KOPT-K1 (cell line): Measurements from ENCODE around the gene CBX1.

Experiments used
- H3K27ac ChIP-seq: fragments of 200-600 bp; sonication (generic); 2 replicates; pipeline ENCODE4 v1.5.1; 2016; ENCODE audit warnings: antibody characterized with exemption, mild to moderate bottlenecking, low read depth, low read length; ENCODE audit not compliant: poor library complexity, severe bottlenecking
- H3K36me3 ChIP-seq: fragments of 200-600 bp; sonication (generic); 2 replicates; pipeline ENCODE4 v1.5.1; 2017; ENCODE audit warnings: antibody characterized with exemption, mild to moderate bottlenecking, low read length, moderate library complexity; ENCODE audit not compliant: insufficient read depth
- H3K9me3 ChIP-seq: fragments of 200-600 bp; sonication (generic); 2 replicates; pipeline ENCODE4 v1.5.1; 2017; ENCODE audit warnings: antibody characterized with exemption, low read length, mild to moderate bottlenecking; ENCODE audit not compliant: insufficient read depth, poor library complexity, severe bottlenecking

CBX1 gene

DNA sequence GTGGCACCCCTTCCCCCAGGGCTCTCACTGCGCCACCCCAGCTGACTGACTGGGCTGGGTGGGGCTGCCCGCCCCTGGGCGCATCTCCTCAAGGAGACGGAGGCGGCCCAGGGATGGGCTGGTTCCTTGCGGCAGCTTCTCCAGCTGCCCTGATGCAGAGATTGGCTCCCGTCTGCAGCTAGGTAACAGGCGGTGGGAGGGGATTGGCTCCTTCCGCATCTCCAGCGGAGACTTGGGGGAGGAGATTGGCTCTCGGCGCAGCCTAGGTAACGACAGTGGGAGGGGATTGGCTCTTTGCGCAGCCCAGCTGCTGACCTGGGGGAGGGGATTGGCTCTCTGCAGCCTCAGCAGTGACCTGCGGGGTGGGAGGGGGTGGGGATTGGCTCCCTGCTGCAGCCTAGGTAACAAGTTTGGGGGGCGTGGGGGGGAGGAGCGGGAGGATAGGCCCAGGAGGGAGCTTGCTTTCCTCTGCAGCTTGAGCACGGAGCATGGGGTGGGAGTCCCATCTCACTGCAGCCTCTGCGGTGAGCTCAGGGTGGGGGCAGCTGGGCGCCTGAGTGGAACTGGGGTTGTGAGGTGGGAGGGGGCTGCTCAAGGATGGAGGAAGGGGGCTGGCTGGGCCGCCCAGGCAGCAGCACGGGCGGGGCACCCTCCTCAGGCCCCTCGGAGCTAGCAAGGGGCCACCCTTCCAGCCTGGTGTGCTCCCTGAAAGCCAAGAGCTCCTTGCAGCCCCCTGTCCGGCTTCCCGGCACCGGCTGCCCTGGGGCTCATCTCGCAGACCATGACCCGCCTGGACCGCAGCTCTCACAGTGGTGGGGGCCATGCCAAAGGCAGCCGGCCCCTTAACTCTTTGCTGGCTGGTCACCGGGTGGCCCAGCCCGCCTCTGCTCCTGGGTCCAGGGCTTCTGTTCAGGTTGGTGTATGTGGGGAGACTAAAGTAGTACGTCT, 46.8 kb downstream of the CBX1 start:
- H3K27ac ChIP-seq: no peak overlapping the region
- peaks cover 92% of the 10 kb centered on the region for H3K36me3 ChIP-seq
- H3K9me3 ChIP-seq: no peaks in the 10 kb centered on the region

DNA sequence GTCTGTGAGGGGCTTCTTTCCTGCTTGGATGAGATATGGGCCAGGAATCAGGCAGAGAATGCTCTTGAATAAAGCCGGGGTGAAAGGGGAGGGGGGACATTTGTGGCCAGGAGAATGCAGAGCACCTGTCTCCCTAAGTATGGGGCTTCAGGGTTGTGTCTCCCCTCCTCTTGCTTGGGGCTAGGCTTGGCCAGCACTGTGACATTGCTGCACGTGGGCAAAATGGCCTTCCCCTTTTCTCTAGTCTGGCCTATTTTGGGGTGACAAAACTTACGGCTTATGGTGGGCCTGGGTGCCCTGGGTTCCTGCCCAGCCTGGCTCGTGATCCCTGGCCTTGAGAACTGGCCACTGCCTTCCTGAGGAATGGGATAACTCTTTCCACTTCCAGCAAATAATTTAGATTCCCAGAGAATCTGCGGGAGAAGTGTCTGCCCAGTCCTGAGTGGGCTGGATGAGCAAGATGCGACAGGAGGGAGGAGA, 47.5 kb downstream of the CBX1 start:
- Histone ChIP-seq H3K27ac (no peak overlapping the region), H3K9me3 (no peaks in the 10 kb centered on the region), H3K36me3 (peaks cover 85% of the 10 kb centered on the region)

DNA sequence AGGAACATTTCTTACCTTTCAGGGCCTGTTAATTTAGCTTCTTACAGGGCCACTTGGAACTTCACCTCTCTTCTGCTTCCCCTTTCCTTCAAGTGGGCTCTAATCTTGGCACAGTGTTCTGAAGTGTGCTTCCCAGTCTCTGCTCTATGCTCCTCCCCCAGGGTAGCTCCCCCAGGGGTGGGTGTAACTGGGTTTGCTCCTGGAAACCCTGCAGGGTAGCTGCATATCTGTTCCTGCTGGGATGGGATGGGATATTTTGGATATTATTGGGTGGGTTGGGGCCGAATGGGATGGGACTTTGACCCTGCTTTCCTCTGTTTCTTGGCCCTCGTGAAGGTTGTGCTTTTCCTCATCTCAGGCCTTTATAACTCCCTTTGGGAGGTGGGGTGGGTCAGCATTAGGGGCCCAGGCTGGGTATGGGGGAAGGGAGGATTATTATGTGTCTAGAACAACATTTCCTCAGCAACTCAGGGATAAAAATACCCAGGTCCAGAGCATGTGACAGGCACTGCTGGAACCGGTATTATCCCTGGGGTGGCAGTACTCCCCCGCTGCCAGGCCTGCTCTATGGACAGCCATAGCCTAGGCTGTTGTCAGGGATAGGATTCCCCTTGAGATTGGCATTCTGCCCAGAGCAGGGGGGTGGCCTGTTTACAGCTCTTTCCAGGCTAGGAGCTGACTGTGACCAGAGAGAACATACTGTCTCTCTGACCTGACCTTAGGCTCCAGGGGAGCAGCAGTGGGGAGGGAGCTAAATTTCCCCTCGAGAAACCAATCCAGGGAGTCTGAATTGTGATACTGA, 48.1 kb downstream of the CBX1 start:
- Histone ChIP-seq H3K27ac (no peak overlapping the region), H3K9me3 (no peaks in the 10 kb centered on the region), H3K36me3 (peaks cover 79% of the 10 kb centered on the region)

- Histone ChIP-seq H3K9me3 (no peaks in the 10 kb centered on the region), H3K27ac (no peak overlapping the region), H3K36me3 (peaks cover 66% of the 10 kb centered on the region)
Observed at GRCh38 chr17:48051706-48052486, 49.4 kb downstream of the CBX1 start.

DNA sequence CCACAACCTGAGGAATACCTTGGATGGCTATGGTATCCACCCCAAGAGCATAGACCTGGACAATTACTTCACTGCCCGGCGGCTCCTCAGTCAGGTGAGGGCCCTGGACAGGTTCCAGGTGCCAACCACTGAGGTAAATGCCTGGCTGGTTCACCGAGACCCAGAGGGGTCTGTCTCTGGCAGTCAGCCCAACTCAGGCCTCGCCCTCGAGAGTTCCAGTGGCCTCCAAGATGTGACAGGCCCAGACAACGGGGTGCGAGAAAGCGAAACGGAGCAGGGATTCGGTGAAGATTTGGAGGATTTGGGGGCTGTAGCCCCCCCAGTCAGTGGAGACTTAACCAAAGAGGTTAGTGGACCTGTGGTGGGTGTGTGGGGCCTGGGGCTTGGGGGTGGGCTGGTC, 50.0 kb downstream of the CBX1 start:
- H3K36me3 ChIP-seq: peaks cover 60% of the 10 kb centered on the region
- H3K27ac ChIP-seq: no peak overlapping the region
- H3K9me3 ChIP-seq: no peaks in the 10 kb centered on the region

GRCh38 chr17:48048384-48049126, 52.7 kb downstream of the CBX1 start:
- H3K9me3 ChIP-seq: no peaks in the 10 kb centered on the region
- H3K36me3 ChIP-seq: peaks cover 33% of the 10 kb centered on the region
- peak overlapping the region; percentile 92 for H3K27ac ChIP-seq

DNA sequence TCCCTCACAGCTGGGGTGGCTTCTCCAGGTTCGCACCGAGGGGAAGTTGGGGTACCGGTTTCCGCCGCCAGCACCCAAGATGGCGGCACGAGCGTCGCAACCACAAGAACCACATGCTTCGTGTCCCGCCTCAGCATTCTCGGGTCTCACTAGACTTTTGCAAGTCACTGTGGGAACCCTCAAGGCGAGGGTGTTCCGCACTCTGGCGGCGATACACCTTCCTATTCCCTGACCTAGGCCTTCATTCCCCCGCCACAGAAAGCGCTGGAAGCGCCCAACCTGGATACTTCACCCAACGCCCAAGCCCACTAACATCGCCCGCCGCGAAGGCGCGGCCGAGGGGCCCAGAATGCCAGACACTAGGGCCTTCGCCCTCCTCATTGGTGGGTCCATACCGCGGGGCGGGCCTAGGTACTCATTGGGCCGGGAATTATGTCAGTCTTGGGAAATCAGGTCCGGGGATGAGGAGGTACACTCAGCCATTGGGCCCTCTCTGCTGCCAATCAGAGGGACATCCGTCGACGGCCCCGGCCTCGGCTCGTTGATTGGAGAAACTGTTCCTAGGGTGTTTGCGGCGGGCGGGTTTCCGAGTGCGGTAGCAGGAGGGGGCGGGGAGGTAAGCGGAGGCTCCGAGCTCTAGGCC, 53.4 kb downstream of the CBX1 start, which contains the start of gene NFE2L1:
NFE2L1 (plus strand) TSS at position 619 of the 643 bp plus-strand sequence. CDS start 2,760 bp downstream, outside the sequence.
- Histone ChIP-seq H3K9me3 (no peaks in the 10 kb centered on the region), H3K36me3 (peaks cover 26% of the 10 kb centered on the region), H3K27ac (peak within 1 kb of the TSS; percentile 92)

- Histone ChIP-seq H3K9me3 (no peaks in the 10 kb centered on the region), H3K27ac (peak overlapping the region; percentile 92), H3K36me3 (peaks cover 19% of the 10 kb centered on the region)
Observed at GRCh38 chr17:48047113-48047740, 54.1 kb downstream of the CBX1 start.

- H3K9me3 ChIP-seq: no peaks in the 10 kb centered on the region
- H3K27ac ChIP-seq: no peak overlapping the region
- peaks cover 10% of the 10 kb centered on the region for H3K36me3 ChIP-seq
Observed at GRCh38 chr17:48046296-48046695, 55.0 kb downstream of the CBX1 start.

GRCh38 chr17:48045316-48046001, 55.8 kb downstream of the CBX1 start:
- H3K9me3 ChIP-seq: no peaks in the 10 kb centered on the region
- H3K27ac ChIP-seq: no peak overlapping the region
- H3K36me3 ChIP-seq: peaks cover 2% of the 10 kb centered on the region

GRCh38 chr17:48044851-48045250, 56.4 kb downstream of the CBX1 start:
- Histone ChIP-seq H3K9me3 (no peaks in the 10 kb centered on the region), H3K36me3 (no peaks in the 10 kb centered on the region), H3K27ac (no peak overlapping the region)

GRCh38 chr17:48043176-48043575, 58.1 kb downstream of the CBX1 start:
- H3K27ac ChIP-seq: no peak overlapping the region
- H3K9me3 ChIP-seq: no peaks in the 10 kb centered on the region
- no peaks in the 10 kb centered on the region for H3K36me3 ChIP-seq

DNA sequence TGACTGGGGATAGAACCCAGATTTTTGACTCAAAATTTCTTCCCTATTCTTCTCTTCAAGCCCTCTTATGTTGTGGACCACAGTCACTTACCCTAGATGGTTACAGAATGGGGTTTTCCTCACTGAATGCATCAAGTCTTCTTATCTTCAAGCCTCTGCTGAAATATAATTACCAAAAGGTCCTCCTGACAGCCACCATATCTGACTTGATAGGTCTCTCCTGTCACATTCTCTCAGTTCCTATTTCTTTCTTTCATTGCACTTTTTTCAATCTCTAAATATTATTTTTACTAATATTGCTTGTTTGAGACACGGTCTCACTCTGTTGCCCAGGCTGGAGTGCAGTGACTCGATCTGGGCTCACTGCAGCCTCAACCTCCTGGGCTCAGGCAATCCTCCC, 62.6 kb downstream of the CBX1 start:
- no peaks in the 10 kb centered on the region for H3K36me3 ChIP-seq
- H3K27ac ChIP-seq: no peak overlapping the region
- no peaks in the 10 kb centered on the region for H3K9me3 ChIP-seq
